Activated naive CD8-positive, alpha-beta T cell treated with anti-CD3 and anti-CD28 coated beads, Interleukin-2, amount 50 U/mL, for 24 hours (primary cell): ENCODE data around the gene AOPEP.
"Not testable (repeated sequence)": the region's sequence is repeated elsewhere in the genome, so short reads cannot be mapped to it uniquely, and the experiment has no call there.

Experiments used
- ATAC-seq: fragments of 150-1000 bp; cut with Tn5 transposase; one replicate; pipeline ENCODE4 v1.10.0; 2021
- DNase-seq: peaks from one replicate; pipeline ENCODE4 v3.0.0; 2021
- H3K27ac Mint-ChIP-seq: one replicate; pipeline ENCODE4 v1.8.0; 2021; ENCODE audit warnings: mild to moderate bottlenecking, mixed read lengths
- H3K27me3 Mint-ChIP-seq: one replicate; pipeline ENCODE4 v1.8.0; 2021; ENCODE audit warnings: mixed read lengths
- H3K36me3 Mint-ChIP-seq: one replicate; pipeline ENCODE4 v1.8.0; 2021; ENCODE audit warnings: low read depth, mixed read lengths
- H3K4me1 Mint-ChIP-seq: one replicate; pipeline ENCODE4 v1.8.0; 2021; ENCODE audit warnings: mixed read lengths
- H3K4me3 Mint-ChIP-seq: one replicate; pipeline ENCODE4 v1.8.0; 2021; ENCODE audit warnings: mild to moderate bottlenecking, moderate library complexity, mixed read lengths
- H3K9me3 Mint-ChIP-seq: one replicate; pipeline ENCODE4 v1.8.0; 2021; ENCODE audit warnings: mixed read lengths

Gene AOPEP

DNA sequence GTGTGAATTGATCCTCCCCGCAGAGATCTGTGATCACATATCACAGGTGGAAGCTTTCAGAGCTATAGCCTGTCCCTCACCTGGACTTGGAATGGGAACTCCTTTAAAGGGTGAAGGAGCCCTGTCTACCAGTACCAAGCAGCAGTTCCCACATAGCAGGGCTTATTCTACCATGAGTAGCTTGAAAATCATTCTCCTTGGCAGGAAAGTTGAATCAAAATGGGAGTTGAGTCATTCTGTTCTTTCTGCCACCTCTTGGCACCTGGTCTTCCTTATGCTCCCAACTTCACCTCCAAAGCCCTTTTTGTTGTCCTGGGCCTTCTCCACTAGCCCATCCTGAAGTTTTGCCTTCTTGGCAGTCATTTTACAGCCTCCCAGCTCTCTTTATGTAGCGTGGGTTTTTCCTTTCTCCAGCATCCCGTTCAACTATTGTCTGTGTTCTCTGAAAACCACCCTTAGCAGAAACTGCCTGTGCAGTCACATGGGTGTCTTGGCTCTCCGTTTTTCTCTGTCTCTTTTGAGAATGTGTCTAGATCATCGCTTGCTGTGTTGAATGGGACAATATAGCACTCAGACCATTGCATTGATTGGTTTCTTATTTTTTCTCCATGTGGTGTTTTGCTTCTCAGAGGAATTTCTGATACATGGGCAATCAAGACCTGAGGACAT lies 222.2 kb downstream of the AOPEP start:
- Mint-ChIP-seq H3K4me3 (no peak overlapping the region), H3K36me3 (no peaks in the 10 kb centered on the region), H3K27ac (no peak overlapping the region), H3K4me1 (peaks cover 46% of the 10 kb centered on the region), H3K27me3 (no peaks in the 10 kb centered on the region), H3K9me3 (no peaks in the 10 kb centered on the region)
- DNase-seq (no peak), ATAC-seq (no peak)

DNA sequence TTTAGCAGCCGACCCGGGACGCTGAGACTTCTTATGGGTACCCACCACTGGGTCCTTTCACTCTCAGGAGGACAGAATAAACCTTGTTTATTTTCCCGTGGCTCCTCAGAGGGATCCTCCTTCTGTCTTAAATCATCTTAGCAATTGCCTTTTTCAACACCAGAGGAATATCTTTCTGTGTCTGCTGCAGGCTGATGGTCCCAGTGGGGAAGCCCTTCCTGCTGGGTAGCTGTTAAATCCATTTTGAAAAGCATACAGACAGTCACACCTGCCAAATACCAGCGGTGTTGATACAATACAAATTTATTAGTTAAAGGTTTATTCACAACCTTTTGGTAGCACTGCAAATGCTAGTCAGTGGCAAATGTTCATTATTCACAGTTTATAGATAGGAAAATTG lies 222.9 kb downstream of the AOPEP start:
- DNase-seq, result no peak
- Mint-ChIP-seq H3K27ac (no peak overlapping the region), H3K27me3 (no peaks in the 10 kb centered on the region), H3K36me3 (no peaks in the 10 kb centered on the region), H3K4me1 (peaks cover 46% of the 10 kb centered on the region), H3K4me3 (no peak overlapping the region), H3K9me3 (no peaks in the 10 kb centered on the region)
- no peak for ATAC-seq

DNA sequence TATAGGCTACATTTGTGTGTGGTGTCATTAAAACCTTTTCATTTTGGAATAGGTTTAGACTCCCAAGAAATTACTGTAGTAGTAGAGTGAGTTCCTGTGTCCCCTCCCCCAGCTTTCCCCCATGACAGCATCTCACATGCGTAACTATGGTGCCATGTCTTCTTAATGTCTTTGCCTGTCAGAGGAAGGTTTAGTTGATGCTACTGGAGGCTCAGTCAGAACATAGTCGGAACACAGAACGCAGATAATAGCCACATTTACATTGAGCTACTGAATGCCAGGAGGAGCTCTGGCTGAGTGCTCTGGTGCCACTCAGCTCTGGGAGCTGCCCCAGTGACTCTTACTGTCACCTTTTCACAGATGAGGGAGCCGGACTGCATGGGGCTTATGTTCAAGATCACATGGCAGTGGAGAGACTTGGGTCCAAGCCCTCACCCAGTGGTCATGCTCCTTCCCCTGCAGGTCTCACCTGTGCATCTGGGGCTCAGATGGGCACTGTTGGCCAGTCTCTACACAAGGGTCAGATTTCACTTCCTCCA lies 223.6 kb downstream of the AOPEP start:
- no peak for ATAC-seq
- Mint-ChIP-seq H3K4me1 (peaks cover 46% of the 10 kb centered on the region), H3K27ac (no peak overlapping the region), H3K36me3 (peaks cover 2% of the 10 kb centered on the region), H3K27me3 (no peaks in the 10 kb centered on the region), H3K4me3 (no peak overlapping the region), H3K9me3 (no peaks in the 10 kb centered on the region)
- DNase-seq, result no peak

DNA sequence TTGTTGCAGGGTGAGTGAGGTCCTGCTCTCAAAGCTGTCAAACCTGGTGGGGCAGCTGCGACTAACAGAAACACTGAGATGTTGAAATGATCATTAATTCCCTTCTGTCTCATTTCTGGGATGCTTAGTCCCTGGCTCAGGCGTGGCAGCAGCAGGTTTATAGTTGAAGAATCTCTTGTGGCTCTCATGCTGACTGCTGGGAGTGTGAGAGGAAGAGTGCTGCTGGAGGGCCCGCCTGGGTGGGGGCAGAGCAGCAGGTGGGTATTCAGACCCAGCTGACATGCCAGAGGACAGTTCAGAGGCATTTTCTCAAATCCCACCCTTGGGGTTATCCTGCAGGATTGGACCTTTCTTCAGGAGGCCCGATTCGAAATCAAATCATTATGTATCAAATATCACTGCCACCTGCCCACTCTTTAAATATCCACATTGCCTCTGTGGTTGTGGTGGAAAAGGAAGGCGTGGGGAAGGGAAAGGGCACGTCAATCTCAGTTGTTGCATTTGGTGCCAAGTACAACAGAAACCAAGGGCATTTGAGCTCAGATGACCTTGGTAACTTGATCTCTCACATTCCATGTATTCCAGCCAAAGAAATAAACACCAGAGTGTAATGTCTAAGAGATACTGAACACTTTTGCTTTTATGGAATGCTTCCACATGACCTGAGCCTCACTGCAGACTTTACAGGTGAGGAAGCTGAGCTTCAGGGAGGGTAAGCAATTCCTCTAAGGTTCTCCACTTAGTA lies 224.3 kb downstream of the AOPEP start:
- no peak overlapping the region for H3K27ac Mint-ChIP-seq
- H3K9me3 Mint-ChIP-seq, result no peaks in the 10 kb centered on the region
- H3K4me3 Mint-ChIP-seq, result no peak overlapping the region
- DNase-seq, result no peak
- peaks cover 44% of the 10 kb centered on the region for H3K4me1 Mint-ChIP-seq
- peak; percentile 9 for ATAC-seq
- H3K27me3 Mint-ChIP-seq, result no peaks in the 10 kb centered on the region
- peaks cover 6% of the 10 kb centered on the region for H3K36me3 Mint-ChIP-seq

DNA sequence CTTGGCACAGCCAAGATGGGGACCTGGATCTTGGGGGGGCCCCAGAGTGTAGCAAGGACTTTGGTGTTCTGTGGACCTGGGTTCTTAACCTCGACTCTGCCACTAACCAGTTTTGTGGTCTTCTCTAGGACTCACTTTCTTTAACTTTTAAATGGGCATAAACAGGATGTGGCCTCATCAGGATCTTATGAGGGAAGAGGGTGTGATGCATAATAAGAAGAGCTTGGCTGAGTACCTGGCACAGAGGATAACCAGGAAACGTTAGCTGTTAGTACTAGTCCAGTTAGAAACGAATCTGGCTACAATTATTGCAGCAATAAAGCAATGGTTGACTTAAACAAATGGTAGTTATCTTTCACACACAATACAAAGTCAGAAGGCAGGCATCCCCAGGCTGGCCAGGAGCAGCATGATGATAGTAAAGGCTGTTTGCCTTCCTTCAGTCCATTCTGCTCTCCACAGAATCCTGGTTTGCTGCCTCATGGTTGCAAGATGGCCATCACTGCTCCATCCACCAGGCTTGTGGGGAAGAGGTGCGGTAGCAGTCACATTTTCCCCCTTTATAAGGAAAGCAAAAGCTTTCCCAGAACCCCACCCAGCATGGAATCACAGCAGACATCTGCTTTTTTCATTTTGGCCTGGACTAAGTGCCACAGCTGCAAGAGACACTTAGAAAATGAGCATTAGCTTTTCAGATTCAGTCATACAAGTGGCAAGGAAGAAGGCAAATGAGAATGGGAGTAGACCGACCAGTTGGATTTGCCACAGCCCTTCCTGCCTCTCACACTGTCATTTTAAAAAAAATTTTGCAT lies 225.0 kb downstream of the AOPEP start:
- Mint-ChIP-seq H3K4me3 (no peak overlapping the region), H3K27ac (peak overlapping the region; percentile 24), H3K36me3 (peaks cover 11% of the 10 kb centered on the region), H3K9me3 (no peaks in the 10 kb centered on the region), H3K4me1 (peaks cover 44% of the 10 kb centered on the region), H3K27me3 (no peaks in the 10 kb centered on the region)
- DNase-seq (no peak), ATAC-seq (peak; percentile 53)

DNA sequence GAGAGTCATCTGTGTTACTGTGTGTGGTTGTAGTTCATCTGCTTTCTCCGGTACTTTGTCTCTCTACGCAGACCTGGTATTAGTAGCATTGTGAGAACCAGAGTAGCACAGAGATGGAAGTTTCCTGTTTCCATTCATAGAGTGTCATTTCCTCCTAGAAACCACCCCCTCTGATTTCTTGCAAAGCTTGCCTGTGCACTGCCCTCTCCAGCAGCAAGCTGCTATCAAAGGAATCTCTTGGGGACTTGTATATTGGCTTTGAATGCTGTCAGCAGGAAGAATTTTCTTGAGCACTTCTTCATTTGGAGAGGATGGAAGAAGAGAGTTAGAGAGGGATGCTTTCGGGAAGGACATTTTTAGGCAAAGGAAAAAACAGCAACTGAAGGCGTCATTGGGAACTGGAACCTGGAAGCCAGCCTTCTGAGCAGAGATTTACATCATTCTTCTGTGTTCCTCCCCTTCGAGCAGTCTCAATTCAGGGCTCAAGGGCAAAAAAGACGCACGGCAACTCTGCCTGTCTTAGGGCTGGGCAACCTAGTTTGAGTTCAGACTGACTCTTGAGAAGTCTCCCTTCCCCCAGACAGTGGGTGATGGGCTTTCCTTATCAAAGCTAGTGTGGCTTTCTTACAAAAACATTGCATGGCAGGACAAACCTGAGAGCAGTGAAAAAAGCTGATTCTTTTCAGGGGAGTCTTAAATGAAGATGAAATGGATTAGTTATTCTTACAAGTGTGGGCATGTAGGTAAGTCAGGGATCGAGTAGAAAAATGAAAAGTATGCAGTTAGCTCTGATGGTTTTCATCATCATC lies 226.3 kb downstream of the AOPEP start:
- Mint-ChIP-seq H3K9me3 (no peaks in the 10 kb centered on the region), H3K27me3 (no peaks in the 10 kb centered on the region), H3K4me3 (no peak overlapping the region), H3K27ac (peak overlapping the region; percentile 64), H3K36me3 (peaks cover 17% of the 10 kb centered on the region), H3K4me1 (peaks cover 44% of the 10 kb centered on the region)
- DNase-seq (no peak), ATAC-seq (peak; percentile 88)

DNA sequence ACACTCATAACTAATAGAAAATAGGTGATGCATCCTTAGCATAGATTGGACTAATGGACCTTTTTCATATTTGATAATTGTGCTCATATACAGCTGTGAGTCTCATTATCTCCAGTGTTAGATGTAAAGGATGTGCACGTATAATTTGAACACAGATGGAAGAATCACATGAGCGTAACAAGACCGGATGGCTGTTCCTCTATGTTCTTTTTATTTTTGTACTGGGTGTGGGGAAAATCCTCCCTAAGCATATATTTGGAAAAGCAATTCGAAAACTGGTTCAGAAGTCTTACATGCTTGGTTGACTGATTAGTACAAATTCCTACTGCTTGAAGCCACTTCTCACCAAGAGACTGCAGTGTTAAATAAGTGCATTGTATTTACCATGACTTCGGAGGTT lies 230.2 kb downstream of the AOPEP start:
- no peak overlapping the region for H3K27ac Mint-ChIP-seq
- no peaks in the 10 kb centered on the region for H3K9me3 Mint-ChIP-seq
- DNase-seq (no peak), ATAC-seq (no peak)
- H3K36me3 Mint-ChIP-seq, result peaks cover 24% of the 10 kb centered on the region
- no peak overlapping the region for H3K4me3 Mint-ChIP-seq
- peaks cover 18% of the 10 kb centered on the region for H3K4me1 Mint-ChIP-seq
- no peaks in the 10 kb centered on the region for H3K27me3 Mint-ChIP-seq

DNA sequence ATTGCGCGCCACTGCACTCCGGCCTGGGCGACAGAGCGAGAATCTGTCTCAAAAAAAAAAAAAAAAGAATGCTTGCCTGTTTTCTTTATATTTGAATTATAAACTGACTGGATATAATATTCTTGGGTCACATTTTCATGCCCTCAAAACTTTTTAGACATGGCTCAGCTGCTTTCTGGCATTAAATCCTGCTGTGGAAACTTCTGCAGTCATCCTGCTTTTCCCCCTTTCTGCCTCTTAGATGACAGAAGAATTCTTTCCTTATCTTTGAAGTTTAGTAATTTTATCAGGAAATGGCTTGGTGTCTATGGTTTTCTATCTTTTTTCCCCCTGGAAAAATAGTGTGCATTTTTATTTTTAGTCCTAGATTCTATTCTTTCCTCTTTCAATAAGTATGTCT lies 234.5 kb downstream of the AOPEP start:
- Mint-ChIP-seq H3K9me3 (no peaks in the 10 kb centered on the region), H3K4me3 (no peak overlapping the region), H3K4me1 (no peaks in the 10 kb centered on the region), H3K27ac (no peak overlapping the region), H3K27me3 (no peaks in the 10 kb centered on the region), H3K36me3 (peaks cover 19% of the 10 kb centered on the region)
- DNase-seq (no peak), ATAC-seq (no peak)

DNA sequence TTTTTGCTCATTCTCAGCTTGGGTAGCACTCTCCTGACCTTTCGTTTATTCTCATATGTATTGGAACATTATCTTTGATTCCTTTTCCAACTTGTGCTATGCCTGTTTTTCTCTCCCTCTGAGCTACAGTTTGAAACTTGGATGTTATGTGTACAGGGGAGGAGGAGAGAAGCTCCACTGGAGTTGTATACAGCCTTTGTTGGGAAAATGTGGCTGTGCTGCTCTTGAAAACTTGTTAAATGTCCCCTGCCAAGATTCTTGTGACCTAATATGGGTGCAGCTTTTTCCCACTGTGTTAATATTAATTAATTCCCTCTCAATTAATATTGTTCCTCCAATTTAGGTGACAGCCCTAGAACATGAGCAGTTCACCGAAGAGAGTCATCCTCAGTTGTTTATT lies 235.4 kb downstream of the AOPEP start:
- ATAC-seq, result no peak
- H3K27me3 Mint-ChIP-seq, result no peaks in the 10 kb centered on the region

DNA sequence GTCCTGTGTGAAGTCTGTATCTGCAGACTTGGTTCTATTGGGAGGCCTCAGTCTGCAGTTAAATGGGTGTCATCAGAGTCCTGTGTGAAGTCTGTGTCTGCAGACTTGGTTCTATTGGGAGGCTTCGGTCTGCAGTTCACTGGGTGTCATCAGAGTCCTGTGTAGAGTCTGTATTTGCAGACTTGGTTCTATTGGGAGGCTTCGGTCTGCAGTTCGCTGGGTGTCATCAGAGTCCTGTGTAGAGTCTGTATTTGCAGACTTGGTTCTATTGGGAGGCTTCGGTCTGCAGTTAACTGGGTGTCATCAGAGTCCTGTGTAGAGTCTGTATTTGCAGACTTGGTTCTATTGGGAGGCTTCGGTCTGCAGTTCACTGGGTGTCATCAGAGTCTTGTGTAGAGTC lies 239.1 kb downstream of the AOPEP start:
- H3K4me1 Mint-ChIP-seq, H3K27me3 Mint-ChIP-seq, H3K27ac Mint-ChIP-seq, H3K9me3 Mint-ChIP-seq, H3K4me3 Mint-ChIP-seq, ATAC-seq, H3K36me3 Mint-ChIP-seq, DNase-seq: not testable (repeated sequence)

More for the DNA sequence above, 235.4 kb downstream of the AOPEP start:
- DNase-seq, result no peak
- H3K36me3 Mint-ChIP-seq, result peaks cover 13% of the 10 kb centered on the region
- no peaks in the 10 kb centered on the region for H3K9me3 Mint-ChIP-seq
- no peaks in the 10 kb centered on the region for H3K4me1 Mint-ChIP-seq
- no peak overlapping the region for H3K4me3 Mint-ChIP-seq
- H3K27ac Mint-ChIP-seq, result no peak overlapping the region

DNA sequence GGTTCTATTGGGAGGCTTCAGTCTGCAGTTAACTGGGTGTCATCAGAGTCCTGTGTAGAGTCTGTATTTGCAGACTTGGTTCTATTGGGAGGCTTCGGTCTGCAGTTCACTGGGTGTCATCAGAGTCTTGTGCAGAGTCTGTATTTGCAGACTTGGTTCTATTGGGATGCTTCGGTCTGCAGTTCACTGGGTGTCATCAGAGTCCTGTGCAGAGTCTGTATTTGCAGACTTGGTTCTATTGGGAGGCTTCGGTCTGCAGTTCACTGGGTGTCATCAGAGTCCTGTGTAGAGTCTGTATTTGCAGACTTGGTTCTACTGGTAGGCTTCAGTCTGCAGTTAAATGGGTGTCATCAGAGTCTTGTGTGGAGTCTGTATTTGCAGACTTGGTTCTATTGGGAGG lies 239.5 kb downstream of the AOPEP start:
- H3K4me1 Mint-ChIP-seq, H3K36me3 Mint-ChIP-seq: not testable (repeated sequence)

DNA sequence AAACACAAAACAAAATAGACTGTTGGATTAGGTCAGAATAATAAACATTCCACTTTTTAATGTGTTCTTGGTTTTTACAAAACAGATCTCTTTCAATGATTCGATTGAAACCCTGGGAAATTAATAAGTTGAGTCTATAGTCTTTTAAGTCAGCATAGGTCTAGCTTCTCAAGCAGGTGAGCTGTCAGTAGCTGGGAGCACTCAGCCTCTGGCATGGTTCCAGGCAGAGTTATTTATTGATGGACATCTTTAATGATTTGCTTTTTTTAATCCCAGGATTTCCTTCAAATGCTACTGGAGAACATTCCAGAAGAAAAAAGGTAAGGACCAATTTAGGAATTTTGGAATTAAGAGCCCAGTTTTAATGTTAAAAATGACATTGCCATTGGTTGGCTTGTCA lies 241.0 kb downstream of the AOPEP start:
- H3K27me3 Mint-ChIP-seq, result no peaks in the 10 kb centered on the region
- no peak overlapping the region for H3K27ac Mint-ChIP-seq
- H3K4me3 Mint-ChIP-seq, result no peak overlapping the region
- peaks cover 4% of the 10 kb centered on the region for H3K36me3 Mint-ChIP-seq
- no peak for ATAC-seq
- DNase-seq, result no peak
- no peaks in the 10 kb centered on the region for H3K9me3 Mint-ChIP-seq
- H3K4me1 Mint-ChIP-seq, result no peaks in the 10 kb centered on the region

More for the DNA sequence above, 239.5 kb downstream of the AOPEP start:
- H3K9me3 Mint-ChIP-seq, H3K4me3 Mint-ChIP-seq, ATAC-seq, H3K27me3 Mint-ChIP-seq, DNase-seq, H3K27ac Mint-ChIP-seq: not testable (repeated sequence)

DNA sequence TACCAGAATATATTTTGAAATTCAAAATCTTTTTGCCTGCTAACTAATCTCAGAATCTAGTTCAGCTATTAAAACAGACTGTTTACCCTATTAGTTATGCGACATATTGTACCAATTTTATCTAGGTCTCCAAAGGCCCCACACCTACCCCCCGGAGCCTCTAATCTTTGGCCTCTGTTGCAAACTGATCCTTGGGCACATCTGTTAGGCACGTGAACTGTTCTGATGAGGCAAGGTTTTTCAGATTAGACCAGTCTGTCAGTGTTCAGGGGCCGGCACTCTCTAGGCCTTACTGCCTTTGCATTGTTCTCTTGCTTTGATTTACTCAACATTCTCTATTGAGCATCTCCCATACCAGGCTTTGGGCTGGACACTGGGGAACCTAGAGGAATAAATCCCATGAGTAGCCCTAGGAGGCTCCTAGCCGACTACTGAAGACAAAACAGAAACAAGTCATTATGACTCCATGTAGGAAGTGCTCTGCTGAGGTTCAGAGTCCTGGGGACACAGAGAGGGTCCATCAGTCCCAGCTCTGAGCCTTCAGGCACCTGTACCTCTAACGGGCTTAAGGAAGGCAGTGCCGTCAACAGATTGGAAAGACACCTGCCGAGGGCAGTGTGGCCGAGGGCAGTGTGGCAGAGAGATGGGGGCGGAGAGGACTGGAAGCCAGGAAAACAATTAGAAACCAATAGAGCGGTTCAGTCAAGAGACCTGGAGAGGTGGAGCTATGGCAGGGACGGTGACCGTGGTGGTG lies 245.1 kb downstream of the AOPEP start:
- Mint-ChIP-seq H3K27ac (peak overlapping the region; percentile 23), H3K4me1 (no peaks in the 10 kb centered on the region), H3K27me3 (no peaks in the 10 kb centered on the region), H3K9me3 (no peaks in the 10 kb centered on the region), H3K4me3 (no peak overlapping the region), H3K36me3 (peaks cover 2% of the 10 kb centered on the region)
- no peak for DNase-seq
- ATAC-seq, result no peak
